GM10847 (cell line): ENCODE results near the gene AMOTL2.

Source experiments
- POLR2A ChIP-seq: IDR thresholded peaks from 2 replicates; pipeline ENCODE4 v1.6.1; 2011; ENCODE audit not compliant: insufficient read length; ENCODE audit errors: extremely low read depth

Gene AMOTL2

GRCh38 chr3:134388788-134389485 is 14.7 kb upstream of the AMOTL2 start:
- no peak for TF ChIP-seq POLR2A

- TF ChIP-seq POLR2A = no peak
Observed at GRCh38 chr3:134388292-134388691, 14.0 kb upstream of the AMOTL2 start.

GRCh38 chr3:134387293-134387692 is 13.0 kb upstream of the AMOTL2 start:
- no peak for TF ChIP-seq POLR2A

- no peak for TF ChIP-seq POLR2A
Observed at GRCh38 chr3:134384963-134385362, 10.7 kb upstream of the AMOTL2 start.

GRCh38 chr3:134381831-134382442 is 7.7 kb upstream of the AMOTL2 start:
- TF ChIP-seq POLR2A = no peak

- no peak for TF ChIP-seq POLR2A
Observed at GRCh38 chr3:134381076-134381475, 6.8 kb upstream of the AMOTL2 start.

GRCh38 chr3:134380249-134380648 is 6.0 kb upstream of the AMOTL2 start:
- no peak for TF ChIP-seq POLR2A

GRCh38 chr3:134378818-134379217 is 4.6 kb upstream of the AMOTL2 start:
- no peak for TF ChIP-seq POLR2A

GRCh38 chr3:134378384-134378783 is 4.1 kb upstream of the AMOTL2 start:
- TF ChIP-seq POLR2A = no peak

GRCh38 chr3:134377896-134378295 is 3.6 kb upstream of the AMOTL2 start:
- no peak for TF ChIP-seq POLR2A

GRCh38 chr3:134376786-134377426 is 2.7 kb upstream of the AMOTL2 start:
- TF ChIP-seq POLR2A = no peak

- no peak for TF ChIP-seq POLR2A
Observed at GRCh38 chr3:134376385-134376765, 2.1 kb upstream of the AMOTL2 start.

- TF ChIP-seq POLR2A = no peak
Observed at GRCh38 chr3:134375582-134376384, 1.5 kb upstream of the AMOTL2 start.

- no peak for TF ChIP-seq POLR2A
Observed at GRCh38 chr3:134374791-134375581, 739 bp upstream of the AMOTL2 start.
